WI38 (cell line): ENCODE results near the gene SUGP1.
"Not testable (repeated sequence)": the region's sequence is repeated elsewhere in the genome, so short reads cannot be mapped to it uniquely, and the experiment has no call there.

Experiments
- H3K4me3 ChIP-seq: 2 replicates; pipeline ENCODE4 v1.5.1; 2011; ENCODE audit warnings: low read depth, mild to moderate bottlenecking, control low read depth, low read length
- TF ChIP-seq, protein P1 (sequence below): IDR thresholded peaks from 2 replicates; pipeline ENCODE4 v1.5.1; 2012; ENCODE audit warnings: low read depth, mild to moderate bottlenecking, control low read depth, low read length

The SUGP1 gene

DNA sequence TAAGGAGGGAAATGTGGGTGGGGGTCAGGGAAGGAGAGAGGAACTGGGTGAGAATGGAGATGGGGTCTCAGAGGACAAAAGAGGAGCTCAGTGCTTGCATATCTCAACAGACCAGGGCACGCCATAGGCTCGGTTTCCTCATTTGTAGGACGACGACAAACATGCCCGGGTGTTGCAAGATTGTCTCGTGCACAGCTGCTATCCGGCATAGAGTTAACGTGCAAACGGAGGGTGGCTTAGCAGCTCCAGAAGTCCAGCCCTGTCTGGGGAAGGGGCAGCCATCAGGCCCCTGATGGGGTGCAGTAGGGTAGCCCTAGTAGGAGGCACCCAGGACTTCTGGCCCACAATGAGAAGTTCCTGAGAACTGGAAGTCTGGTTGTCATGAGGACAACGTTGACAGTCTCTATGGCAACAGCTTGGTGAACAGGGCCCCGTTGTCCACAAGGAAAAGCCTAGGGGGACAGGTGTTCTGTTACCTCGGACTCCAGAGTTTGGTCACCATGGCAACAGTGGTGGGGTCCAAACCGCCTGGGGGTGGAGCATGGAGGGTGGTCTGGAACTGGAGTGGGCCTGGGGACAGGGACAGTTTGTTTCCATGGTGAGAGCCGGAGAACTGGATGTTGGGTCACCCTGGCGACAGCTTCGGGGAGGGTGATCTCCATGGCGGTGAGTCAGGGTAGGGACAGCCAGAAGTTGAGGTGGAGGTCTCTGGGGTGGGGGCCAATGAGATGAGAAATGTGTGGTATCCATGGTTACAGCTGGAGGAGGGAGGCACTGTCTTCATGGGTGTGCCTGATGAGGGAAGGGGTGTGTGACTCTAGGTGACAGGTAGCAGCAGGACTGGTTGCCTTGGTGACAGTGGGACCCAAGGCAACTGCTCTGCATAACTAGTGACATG is 64.0 kb downstream of the SUGP1 start:
- H3K4me3 ChIP-seq = no peak overlapping the region
- TF ChIP-seq, protein P1, sequence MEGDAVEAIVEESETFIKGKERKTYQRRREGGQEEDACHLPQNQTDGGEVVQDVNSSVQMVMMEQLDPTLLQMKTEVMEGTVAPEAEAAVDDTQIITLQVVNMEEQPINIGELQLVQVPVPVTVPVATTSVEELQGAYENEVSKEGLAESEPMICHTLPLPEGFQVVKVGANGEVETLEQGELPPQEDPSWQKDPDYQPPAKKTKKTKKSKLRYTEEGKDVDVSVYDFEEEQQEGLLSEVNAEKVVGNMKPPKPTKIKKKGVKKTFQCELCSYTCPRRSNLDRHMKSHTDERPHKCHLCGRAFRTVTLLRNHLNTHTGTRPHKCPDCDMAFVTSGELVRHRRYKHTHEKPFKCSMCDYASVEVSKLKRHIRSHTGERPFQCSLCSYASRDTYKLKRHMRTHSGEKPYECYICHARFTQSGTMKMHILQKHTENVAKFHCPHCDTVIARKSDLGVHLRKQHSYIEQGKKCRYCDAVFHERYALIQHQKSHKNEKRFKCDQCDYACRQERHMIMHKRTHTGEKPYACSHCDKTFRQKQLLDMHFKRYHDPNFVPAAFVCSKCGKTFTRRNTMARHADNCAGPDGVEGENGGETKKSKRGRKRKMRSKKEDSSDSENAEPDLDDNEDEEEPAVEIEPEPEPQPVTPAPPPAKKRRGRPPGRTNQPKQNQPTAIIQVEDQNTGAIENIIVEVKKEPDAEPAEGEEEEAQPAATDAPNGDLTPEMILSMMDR = no peak

DNA sequence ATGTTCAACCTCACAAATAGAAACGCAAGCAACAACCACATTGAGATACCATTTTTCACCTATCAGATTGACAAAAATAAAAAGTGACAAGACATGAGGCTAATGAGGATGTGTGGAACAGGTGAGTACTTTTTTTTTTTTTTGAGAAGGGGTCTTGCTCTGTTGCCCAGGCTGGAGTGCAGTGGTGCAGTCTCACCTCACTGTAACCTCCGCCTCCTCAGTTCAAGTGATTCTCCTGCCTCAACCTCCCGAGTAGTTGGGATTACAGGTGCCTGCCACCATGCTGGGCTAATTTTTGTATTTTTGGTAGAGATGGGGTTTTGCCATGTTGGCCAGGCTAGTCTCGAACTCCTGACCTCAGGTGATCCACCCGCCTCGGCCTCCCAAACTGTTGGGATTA is 66.9 kb downstream of the SUGP1 start:
- H3K4me3 ChIP-seq = not testable (repeated sequence)

DNA sequence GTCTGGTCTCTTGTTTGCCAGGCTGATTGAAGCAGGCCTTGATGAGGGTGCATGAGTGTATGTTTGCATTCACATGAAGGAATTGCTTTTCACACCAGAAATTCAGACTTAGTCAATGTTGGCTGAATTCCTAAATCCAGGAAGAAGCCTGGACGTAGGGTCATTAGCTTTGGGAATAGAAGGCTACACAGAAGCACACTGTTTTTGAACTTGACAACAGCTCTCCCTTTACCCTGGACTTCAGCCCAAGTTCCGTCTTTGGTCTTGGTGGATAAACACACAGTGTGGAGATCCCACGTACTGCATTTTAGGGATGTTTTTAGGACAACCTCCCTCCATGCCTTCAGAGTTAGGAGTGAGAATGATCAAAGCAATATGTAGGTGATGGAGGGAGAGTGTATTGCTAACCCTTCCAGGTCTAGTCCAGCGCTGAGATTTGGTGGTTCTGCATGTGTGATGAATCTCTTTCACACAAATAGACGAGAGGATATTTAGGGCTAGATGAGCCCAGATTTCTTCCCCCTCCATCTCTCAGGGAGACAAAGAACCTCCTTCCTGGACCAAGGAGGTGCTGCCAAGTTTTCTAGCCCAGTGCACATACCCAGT is 70.0 kb downstream of the SUGP1 start:
- TF ChIP-seq, protein P1 = no peak
- no peak overlapping the region for H3K4me3 ChIP-seq

DNA sequence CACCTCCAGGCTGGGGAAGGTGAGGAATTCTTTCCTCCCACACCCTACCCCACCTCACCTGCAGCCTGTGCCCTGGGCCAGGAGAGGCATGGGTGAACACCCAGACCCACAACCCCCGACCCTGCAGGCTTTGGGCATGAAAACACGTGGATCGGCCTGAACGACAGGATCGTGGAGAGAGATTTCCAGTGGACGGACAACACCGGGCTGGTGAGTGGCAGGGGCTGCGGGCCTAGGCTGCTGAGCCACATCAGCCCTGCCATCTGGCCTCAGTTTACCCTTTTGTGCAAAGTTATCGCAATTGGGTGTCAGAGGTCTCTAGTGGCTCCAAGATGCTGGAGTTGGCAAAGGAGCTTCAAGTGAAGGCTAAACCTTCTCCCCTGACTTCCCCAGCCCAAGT is 79.8 kb downstream of the SUGP1 start:
- H3K4me3 ChIP-seq = no peak overlapping the region
- TF ChIP-seq, protein P1 = no peak

DNA sequence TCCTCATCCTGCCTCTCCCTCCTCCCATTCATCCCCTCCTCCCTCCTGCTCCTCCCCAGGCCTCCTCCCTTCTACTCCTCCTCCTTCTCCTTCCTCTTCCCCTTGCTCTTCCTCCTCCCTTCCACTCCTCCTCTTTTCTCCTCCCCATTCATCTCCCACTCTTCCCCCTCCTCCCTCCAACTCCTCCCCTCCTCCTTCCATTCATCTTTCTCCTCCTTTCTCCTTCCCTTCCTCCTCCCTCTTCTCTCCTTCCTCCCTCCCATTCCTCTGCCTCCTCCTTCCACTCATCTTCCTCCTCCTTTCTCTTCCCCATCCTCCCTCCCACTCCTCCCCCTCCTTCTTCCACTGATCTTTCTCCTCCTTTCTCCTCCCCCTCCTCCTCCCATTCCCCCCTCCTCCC is 80.6 kb downstream of the SUGP1 start:
- TF ChIP-seq, protein P1 = no peak
- H3K4me3 ChIP-seq = no peak overlapping the region

DNA sequence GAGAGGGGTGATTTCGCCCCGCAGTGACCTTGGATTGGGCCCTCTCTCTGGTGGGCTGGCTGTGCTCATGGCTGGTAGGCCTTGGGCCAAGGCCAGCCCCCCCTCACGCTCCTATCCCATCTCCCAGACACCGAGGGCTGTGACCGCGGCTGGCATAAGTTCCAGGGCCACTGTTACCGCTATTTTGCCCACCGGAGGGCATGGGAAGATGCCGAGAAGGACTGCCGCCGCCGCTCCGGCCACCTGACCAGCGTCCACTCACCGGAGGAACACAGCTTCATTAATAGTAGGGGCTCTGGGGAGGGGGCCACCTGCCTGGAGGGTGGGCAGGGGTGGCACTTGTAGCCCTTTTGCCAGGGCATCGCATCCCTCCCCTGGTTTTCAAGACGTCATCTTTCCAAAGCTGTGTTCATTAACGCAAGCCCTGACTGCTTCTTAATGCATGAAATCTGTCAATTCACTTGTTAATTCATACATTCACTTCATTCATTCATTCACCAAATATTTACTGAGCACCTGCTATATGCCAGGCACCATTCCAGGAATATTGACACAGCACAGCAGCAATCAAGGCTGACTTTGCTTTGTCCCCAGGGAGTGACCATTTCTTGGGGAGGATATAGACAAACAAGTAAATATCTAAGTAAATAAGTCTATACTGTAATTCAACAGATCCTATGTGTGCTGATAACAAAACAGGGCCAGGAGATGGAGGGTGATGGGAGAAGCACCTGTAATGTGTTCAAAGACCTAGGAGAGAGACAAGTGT is 82.0 kb downstream of the SUGP1 start:
- TF ChIP-seq, protein P1 = no peak
- no peak overlapping the region for H3K4me3 ChIP-seq

DNA sequence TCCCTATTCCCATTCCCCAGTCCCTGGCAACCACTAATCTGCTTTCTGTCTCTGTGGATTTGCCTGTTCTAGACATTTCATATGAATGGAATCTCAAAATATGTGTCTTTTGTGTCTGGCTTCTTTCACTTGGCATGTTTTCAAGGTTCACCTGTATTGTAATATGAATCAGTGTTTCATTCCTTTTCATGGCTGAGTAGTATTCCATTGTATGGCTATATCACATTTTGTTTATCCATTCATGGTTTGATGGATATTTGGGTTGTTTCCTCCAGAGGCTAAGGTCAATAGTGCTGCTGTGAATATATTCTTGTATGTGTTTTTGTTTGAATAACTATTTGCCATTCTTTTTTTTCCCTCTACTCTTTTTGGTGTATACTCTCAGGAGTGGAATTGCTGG is 84.1 kb downstream of the SUGP1 start:
- H3K4me3 ChIP-seq = no peak overlapping the region
- TF ChIP-seq, protein P1 = no peak
